ENCODE data around the gene COG5. TPM values are rescaled to one million over a fixed set of nuclear protein-coding genes. Genes with fewer than 3 reads are reported as not detected.

COG5 gene
- total RNA-seq, 1 experiment from 2014 or later: 23.6 TPM

GRCh38 chr7:107284911-107285479 lies 278.7 kb downstream of the COG5 start:
- BruUV-seq (replicated peaks): no TSS peak
- CTCF ChIA-PET: no interaction called here
- DNase-seq: no peak
- H3K4me3 Mint-ChIP-seq (ENCODE audit: low read depth, unreplicated experiment): no peak overlapping the region
- intact Hi-C loops (cut with micrococcal nuclease; ENCODE audit: unreplicated experiment): no loop called here
- no peaks in the 10 kb centered on the region for H3K4me1 Mint-ChIP-seq (ENCODE audit: low read depth, unreplicated experiment)
- H3K27me3 Mint-ChIP-seq (ENCODE audit: unreplicated experiment): no peaks in the 10 kb centered on the region
- no peaks in the 10 kb centered on the region for H3K9me3 Mint-ChIP-seq (ENCODE audit: low read depth, unreplicated experiment)
- H3K36me3 Mint-ChIP-seq (ENCODE audit: insufficient read depth, unreplicated experiment): no peaks in the 10 kb centered on the region
- no peak overlapping the region for H3K27ac Mint-ChIP-seq (ENCODE audit: unreplicated experiment)
- TF ChIP-seq, protein P1, sequence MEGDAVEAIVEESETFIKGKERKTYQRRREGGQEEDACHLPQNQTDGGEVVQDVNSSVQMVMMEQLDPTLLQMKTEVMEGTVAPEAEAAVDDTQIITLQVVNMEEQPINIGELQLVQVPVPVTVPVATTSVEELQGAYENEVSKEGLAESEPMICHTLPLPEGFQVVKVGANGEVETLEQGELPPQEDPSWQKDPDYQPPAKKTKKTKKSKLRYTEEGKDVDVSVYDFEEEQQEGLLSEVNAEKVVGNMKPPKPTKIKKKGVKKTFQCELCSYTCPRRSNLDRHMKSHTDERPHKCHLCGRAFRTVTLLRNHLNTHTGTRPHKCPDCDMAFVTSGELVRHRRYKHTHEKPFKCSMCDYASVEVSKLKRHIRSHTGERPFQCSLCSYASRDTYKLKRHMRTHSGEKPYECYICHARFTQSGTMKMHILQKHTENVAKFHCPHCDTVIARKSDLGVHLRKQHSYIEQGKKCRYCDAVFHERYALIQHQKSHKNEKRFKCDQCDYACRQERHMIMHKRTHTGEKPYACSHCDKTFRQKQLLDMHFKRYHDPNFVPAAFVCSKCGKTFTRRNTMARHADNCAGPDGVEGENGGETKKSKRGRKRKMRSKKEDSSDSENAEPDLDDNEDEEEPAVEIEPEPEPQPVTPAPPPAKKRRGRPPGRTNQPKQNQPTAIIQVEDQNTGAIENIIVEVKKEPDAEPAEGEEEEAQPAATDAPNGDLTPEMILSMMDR (IDR thresholded peaks at IDR 0.05; ENCODE audit: unreplicated experiment): no peak

- Mint-ChIP-seq H3K4me1 (ENCODE audit: low read depth, unreplicated experiment) (no peaks in the 10 kb centered on the region), H3K27me3 (ENCODE audit: unreplicated experiment) (no peaks in the 10 kb centered on the region), H3K9me3 (ENCODE audit: low read depth, unreplicated experiment) (no peaks in the 10 kb centered on the region), H3K36me3 (ENCODE audit: insufficient read depth, unreplicated experiment) (no peaks in the 10 kb centered on the region), H3K4me3 (ENCODE audit: low read depth, unreplicated experiment) (no peak overlapping the region), H3K27ac (ENCODE audit: unreplicated experiment) (no peak overlapping the region)
- TF ChIP-seq, protein P1 (IDR thresholded peaks at IDR 0.05; ENCODE audit: unreplicated experiment): no peak
- BruUV-seq (replicated peaks): no TSS peak
- no peak for DNase-seq
- CTCF ChIA-PET: no interaction called here
- intact Hi-C loops (cut with micrococcal nuclease; ENCODE audit: unreplicated experiment): no loop called here
These were observed 286.4 kb downstream of the COG5 start for GRCh38 chr7:107277331-107277730.

GRCh38 chr7:107276220-107276827 lies 287.4 kb downstream of the COG5 start:
- TF ChIP-seq, protein P1 (IDR thresholded peaks at IDR 0.05; ENCODE audit: unreplicated experiment): no peak
- H3K36me3 Mint-ChIP-seq (ENCODE audit: insufficient read depth, unreplicated experiment): no peaks in the 10 kb centered on the region
- no peaks in the 10 kb centered on the region for H3K27me3 Mint-ChIP-seq (ENCODE audit: unreplicated experiment)
- no TSS peak for BruUV-seq (replicated peaks)
- CTCF ChIA-PET: no interaction called here
- no peak overlapping the region for H3K4me3 Mint-ChIP-seq (ENCODE audit: low read depth, unreplicated experiment)
- H3K4me1 Mint-ChIP-seq (ENCODE audit: low read depth, unreplicated experiment): no peaks in the 10 kb centered on the region
- DNase-seq: no peak
- intact Hi-C loops (cut with micrococcal nuclease; ENCODE audit: unreplicated experiment): no loop called here
- H3K9me3 Mint-ChIP-seq (ENCODE audit: low read depth, unreplicated experiment): no peaks in the 10 kb centered on the region
- no peak overlapping the region for H3K27ac Mint-ChIP-seq (ENCODE audit: unreplicated experiment)

- no peak overlapping the region for H3K27ac Mint-ChIP-seq (ENCODE audit: unreplicated experiment)
- CTCF ChIA-PET: no interaction called here
These were observed 289.2 kb downstream of the COG5 start for GRCh38 chr7:107274506-107274905.

More at GRCh38 chr7:107274506-107274905, 289.2 kb downstream of the COG5 start:
- intact Hi-C loops (cut with micrococcal nuclease; ENCODE audit: unreplicated experiment): no loop called here
- no peak overlapping the region for H3K4me3 Mint-ChIP-seq (ENCODE audit: low read depth, unreplicated experiment)
- DNase-seq: no peak
- H3K9me3 Mint-ChIP-seq (ENCODE audit: low read depth, unreplicated experiment): no peaks in the 10 kb centered on the region
- no peaks in the 10 kb centered on the region for H3K4me1 Mint-ChIP-seq (ENCODE audit: low read depth, unreplicated experiment)
- no TSS peak for BruUV-seq (replicated peaks)
- no peaks in the 10 kb centered on the region for H3K27me3 Mint-ChIP-seq (ENCODE audit: unreplicated experiment)
- H3K36me3 Mint-ChIP-seq (ENCODE audit: insufficient read depth, unreplicated experiment): no peaks in the 10 kb centered on the region
- TF ChIP-seq, protein P1 (IDR thresholded peaks at IDR 0.05; ENCODE audit: unreplicated experiment): no peak

Data from Calu3 (cell line).